HG02981 (cell line): ENCODE data around the gene SEC61G.

ENCODE experiments used
- ATAC-seq: cut with Tn5 transposase; IDR thresholded peaks from one replicate; pipeline ENCODE4 v1.9.1; 2021; ENCODE audit warnings: mild to moderate bottlenecking, moderate library complexity; ENCODE audit not compliant: unreplicated experiment

The SEC61G gene

DNA sequence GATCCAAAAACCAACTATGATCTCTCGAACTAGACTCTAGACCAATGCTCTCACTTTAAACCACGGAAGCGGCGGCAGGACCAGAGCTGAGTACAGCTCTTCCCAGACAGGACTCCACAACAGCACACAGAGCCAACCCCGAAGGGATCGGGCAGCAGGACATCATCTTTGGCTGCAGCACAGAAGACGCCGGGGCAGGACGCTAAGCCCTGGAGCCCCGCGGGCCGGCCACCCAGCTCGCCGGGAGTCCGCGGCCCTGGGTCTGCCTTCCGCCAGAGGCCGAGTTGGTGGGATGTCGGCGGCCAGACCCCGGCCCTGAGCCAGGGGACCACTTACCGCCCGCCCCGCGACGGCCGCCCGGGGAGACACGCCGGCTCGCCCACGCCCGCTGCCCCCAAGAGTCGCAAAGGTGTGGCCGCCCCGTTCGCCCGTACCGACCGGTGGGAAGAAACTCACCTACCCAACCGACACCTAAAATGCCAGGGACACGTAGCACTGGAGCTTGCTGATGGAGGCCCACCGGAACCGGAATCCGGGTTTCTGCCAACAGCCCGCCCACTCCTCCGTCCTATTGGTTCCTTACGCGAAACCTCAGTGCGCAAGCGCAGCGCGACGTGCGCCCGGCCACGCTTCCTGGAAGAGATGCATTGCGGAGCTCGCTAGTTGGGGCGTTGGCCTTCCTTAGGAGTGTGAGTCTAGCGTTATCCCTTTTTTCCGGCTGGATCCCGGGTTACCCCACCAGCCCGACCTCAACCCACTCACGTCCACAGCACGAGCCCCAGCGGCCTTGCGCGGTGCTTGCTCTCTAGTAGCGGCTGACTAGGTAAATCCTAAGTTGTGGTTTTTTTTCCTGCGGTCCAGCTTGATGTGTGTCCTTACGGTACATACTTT lies at the start of gene SEC61G:
TSS of gene SEC61G (minus strand) at position 510 of the 891 bp plus-strand sequence. CDS start 1,623 bp downstream, outside the sequence.
- ATAC-seq, result peak; percentile 95

DNA sequence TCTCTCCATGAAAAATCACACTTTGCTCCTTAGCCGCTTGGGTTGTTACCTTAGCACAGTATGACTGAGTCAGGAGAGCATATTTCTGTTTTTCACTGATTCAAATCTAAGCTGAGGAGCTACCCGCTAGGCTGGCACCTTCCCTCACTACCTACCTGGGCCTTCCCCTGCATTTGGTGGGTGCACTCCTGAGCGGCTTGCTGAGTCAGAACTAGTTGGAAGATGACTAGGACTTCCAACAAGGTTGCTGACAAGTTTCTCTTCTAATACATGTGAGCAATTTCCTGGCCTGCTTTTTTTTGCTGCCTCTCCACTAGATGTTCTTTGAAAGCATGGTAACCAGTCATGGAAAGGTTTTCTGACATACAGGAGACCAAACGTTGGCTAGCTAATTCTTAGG lies 43.8 kb upstream of the SEC61G start:
- no peak for ATAC-seq

DNA sequence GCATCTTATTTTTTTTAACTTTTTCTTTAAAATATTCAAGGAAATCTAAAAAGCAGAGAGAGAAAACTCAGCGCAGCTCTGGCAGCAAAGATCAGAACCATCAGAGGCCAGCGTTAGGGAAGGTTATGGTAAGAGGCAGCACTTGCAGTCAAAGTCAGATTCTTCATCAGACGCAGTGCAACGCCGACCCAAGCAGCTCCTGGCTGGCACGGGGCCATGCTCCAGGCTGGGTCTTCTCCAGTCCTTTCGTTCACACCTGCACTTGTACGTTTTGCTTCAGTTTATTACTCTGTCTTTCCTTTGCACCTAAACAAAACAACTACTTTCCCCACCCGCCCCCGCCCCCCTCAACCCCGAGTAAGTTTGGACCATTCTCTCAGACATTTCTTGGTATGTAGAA lies 43.1 kb upstream of the SEC61G start:
- ATAC-seq, result no peak

DNA sequence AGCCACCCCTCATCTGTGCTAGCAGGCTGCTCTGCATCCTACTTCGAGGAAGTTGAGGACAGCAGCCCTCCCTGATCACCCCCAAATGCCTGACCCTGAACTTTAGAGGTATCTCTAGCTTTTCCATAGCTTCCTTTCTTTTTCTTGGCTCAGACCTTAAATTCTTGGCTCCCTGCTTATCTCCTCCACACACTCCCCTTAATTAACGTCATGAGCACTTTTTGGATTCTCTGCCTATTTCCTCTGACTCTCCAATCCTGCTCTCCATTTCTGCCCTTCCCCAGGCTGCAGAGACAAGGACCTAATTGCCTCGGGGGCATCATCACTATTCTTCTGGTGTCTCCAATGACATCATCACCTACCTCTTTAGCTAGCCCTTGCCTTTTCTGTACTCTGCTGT lies 40.8 kb upstream of the SEC61G start:
- ATAC-seq, result no peak

DNA sequence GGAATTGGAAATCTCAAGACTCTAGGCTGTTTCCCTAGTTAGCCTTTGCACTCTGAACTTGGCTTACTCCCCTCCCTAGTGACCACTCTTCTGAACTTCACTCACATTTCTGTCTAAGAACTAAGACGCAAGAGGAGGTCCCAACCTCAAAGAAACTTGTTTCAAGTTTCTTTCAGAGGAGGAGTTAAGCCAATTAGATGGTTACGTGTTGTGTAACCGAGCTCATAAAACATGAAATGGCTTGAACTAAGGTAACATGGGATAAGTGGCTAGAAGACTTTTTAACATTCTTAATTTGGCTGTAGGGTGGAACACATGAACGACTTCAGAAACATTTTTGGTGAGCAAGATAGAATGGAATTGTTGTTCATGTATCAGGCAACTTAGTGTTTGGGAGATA lies 39.5 kb upstream of the SEC61G start:
- ATAC-seq, result no peak

DNA sequence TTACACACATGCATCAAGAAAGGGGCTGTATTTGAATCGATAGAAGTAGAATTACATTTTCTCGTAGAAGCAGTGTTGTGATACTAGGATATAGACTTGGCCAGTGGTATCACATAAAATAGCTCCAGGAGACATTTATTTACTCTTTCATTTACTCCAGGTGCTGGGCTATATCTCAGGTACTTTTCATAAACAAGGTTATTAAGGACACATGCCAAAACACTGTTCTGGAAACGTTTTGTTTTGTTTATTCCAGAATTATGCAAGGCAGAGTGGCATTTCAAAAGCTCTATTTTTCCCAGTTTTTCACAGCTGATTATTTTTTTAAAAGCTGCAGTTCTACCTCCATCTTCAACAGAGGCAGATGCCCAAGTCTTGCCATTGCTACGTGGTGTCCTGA lies 37.8 kb upstream of the SEC61G start:
- ATAC-seq, result no peak

DNA sequence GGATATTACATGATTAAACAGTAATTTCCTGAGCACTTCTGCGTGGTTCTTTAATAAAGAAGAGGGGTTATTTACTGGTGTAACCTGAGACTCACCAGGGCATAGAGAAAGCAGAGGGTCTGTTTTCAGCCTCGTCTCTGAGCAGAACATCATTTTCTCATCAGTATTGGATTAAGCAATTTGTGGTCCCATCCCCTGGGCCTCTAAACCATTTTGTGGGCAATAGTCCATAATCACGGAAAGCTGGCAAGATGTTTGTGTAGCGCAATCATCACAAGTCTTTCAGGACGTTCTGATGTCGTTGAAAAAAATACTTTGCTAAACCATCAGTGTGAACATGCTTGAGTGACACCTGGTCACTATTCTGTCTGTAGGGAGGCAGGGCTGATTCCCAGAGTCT lies 37.1 kb upstream of the SEC61G start:
- ATAC-seq, result no peak

DNA sequence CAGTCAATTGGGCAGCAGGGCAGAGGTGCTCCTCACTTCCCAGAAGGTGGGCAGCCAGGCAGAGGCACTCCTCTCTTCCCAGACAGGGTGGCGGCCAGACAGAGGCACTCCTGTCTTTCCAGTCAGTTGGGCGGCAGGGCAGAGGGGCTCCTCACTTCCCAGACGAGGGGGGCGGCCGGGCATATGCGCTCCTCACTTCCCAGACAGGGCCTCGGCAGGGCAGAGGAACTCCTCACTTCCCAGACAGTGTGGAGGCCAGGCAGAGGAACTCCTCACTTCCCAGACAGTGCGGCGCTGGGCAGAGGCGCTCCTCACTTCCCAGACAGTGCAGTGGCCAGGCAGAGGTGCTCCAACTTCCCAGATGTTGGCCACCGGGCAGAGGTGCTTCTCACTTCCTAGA lies 33.4 kb upstream of the SEC61G start:
- ATAC-seq, result no peak

DNA sequence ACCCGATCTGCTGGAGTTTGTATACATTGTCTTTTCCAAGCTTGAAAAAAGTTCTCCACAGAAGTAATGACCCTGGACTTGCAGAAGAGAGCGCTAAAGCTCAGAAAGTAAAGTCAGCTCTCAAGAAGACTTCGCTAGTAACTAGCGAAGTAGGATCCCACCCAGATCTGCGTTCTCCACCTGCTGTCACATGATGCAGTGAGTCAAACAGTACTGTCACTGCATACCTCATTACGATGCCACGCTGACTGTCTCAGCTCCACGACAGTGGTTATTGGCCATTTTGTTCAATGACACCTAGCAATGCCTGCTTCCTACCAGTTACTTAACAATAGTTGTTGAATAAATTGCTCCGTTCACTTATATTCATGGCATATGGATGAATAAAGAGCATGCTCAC lies 29.7 kb upstream of the SEC61G start:
- peak; percentile 81 for ATAC-seq

DNA sequence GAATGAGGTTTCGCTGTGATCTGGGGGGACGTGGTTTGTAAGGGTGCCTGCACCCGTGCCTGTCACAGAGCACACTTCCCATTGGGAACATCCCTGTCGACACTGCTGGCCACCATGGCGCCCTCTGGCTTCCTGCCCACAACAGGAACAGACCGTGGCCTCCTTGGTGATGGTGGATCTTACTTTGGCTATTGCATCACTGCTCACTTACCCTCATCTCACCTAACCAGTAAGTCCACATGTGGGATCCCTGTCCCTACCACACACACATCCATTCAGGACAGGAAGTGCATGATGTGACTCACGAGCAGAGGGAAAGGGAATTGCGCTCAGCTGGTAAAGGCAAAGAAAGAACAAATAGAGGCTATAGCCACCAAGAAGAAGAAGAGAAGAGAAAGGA lies 26.2 kb upstream of the SEC61G start:
- ATAC-seq, result no peak

DNA sequence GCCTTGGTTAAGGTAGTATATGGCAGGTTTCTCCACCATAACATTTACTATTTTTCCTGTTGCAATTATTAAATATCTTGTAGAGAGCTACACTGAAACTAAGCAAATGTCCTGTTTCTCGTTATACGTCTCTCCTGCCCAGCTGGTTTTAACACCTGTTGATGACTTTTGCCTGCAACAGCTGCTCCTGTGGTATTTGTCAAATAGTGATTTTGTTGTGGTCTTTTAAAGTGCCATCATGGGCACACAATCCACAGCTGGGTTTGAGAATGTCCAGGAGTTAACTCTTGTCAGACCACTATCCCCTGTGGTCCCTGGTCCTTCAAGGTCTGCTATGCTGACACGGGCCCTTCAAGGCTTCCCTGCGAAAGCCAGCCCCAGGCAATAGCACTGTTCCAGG lies 24.9 kb upstream of the SEC61G start:
- ATAC-seq, result no peak

DNA sequence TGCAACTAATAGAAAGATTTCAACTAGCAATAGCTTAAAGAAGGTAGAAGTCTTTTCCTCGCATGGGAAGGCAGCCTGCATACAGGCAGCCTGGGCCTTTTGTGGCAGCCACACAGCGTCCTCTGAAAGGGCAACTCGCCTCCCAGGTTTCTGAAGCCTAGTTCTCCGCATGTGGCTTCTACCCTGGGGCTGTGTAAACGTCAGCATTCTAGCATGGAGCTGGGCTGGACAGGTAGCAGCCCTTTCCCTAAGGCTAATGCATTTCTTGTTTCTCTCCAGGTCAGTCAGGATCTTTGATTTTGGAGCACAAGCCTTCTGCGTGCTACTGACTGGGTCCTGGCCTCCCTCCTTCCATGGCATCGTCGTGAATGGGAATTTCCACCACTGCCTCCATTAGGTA lies 23.8 kb upstream of the SEC61G start:
- no peak for ATAC-seq

DNA sequence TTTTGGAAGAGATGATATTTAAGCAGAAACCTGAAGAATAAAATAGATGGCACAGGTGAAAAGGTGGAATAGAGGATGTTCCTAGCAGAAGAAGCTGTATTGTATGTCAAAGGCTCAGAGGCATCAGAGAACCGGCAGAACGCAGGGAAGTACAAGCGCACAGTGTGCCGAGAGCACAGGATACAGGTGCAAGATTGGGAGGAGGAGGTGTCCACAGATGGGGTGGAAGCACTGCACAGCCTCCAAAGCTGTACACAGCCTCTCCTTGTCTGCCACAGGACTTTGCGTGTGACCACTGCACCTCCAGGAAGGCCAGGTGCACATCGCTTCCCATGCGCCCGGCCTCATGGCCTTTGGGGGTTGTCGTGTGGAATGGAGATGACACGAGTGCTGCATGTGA lies 23.3 kb upstream of the SEC61G start:
- no peak for ATAC-seq

DNA sequence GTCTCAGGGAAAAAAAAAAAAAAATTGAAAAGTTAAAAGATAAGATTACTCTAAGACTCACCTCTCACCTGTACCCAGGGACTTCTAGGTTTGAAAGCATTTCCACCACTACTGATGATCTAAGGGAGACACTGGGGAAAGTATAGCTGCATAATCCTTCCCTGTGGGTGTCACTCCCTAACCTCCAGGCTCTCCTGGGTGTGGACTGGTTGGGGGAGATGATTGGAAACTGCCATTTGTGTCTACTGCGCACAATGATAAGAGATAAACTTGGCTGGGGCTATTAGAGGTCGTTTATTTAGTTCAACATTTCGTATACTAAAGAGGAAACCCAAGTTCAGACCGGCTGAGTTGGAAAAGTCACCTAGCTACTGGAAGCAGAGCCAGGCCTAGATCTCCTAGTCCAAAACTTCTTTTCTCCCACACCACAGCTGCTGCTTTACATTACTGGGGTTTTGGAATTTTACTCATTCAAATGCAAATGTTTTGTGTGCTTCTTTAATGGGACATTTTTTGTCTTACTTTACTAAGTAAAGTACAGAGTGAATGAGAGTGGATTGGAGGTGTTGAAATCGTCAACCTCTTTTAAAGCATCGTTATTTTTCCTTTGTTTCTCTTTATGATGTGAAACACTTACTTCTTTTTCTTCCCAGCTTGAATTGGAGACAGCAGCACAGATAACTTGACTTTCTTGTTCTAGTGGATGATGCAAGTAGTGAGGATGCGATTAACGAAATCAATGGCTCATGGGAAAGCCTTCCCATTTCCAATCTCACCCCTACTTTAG lies 22.3 kb upstream of the SEC61G start:
- ATAC-seq, result no peak

DNA sequence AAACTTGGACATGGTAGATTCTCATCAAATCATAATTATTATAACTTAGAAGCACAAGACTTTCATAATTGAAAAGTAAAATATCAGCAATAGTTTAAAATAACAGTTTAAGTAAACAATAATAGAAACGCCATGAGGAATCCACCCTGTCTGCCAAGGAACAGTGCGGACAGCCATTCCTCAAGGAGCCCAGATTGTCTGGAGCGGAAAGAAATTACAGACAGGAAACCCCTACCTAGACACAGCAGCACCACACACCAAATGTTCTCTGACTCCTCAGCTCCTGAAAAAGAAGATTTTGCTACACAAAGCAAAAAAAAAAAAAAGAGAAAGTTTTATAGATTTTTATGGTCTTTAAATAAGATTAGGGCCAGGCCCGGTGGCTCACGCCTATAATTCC lies 21.5 kb upstream of the SEC61G start:
- ATAC-seq, result no peak

DNA sequence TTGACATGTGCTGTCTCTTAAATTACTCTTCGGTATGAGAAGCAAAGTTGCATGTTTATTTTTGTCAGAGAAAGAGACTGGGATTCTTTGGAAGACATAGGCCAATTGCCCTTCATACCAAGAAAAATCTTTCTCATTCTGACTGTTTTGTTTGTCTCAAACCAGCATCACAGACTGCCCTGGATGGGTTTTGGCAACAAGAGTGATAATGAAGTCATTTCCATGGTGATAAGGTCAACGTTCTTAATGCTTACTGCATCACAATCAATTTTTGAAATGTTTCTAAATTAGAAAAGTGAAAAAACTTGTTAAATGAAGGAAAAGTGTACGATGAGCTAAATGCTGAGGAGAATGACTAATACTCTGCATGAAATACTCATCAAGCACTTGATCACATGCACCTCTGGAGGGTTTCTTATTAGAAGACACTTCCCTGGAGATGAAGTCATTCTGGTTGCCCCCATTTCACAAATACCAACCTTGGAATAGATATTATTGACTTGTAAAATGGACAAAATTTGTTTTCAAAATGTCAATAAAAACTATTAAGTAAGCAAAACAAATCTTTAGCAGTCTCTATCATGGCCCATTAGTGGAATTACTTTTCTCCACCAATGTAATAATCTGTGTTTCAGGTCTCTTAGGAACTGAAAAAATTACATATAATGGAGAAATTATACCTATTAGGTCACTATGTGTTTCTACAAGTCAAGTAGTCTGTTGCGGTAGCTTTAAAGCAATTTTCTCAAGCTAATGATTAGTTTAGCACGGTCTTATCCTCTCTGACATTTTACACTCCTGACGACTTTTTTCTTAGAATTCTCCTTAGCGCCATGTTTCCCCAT lies 19.9 kb upstream of the SEC61G start:
- ATAC-seq, result no peak

DNA sequence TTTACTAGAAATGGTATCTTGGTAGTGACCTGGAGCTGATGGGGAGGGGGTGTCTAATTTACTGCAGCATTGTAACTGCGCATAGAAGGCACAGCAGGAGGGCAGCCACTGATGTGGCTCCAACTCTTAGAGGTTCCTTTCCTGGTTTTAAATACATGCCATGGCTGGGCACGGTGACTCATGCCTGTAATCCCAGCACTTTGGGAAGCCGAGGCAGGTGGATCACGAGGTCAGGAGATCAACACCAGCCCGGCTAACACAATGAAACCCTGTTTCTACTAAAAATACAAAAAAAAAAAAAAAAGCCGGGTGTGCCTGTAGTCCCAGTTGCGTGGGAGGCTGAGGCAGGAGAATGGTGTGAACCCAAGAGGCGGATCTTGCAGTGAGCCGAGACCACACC lies 19.2 kb upstream of the SEC61G start:
- no peak for ATAC-seq

DNA sequence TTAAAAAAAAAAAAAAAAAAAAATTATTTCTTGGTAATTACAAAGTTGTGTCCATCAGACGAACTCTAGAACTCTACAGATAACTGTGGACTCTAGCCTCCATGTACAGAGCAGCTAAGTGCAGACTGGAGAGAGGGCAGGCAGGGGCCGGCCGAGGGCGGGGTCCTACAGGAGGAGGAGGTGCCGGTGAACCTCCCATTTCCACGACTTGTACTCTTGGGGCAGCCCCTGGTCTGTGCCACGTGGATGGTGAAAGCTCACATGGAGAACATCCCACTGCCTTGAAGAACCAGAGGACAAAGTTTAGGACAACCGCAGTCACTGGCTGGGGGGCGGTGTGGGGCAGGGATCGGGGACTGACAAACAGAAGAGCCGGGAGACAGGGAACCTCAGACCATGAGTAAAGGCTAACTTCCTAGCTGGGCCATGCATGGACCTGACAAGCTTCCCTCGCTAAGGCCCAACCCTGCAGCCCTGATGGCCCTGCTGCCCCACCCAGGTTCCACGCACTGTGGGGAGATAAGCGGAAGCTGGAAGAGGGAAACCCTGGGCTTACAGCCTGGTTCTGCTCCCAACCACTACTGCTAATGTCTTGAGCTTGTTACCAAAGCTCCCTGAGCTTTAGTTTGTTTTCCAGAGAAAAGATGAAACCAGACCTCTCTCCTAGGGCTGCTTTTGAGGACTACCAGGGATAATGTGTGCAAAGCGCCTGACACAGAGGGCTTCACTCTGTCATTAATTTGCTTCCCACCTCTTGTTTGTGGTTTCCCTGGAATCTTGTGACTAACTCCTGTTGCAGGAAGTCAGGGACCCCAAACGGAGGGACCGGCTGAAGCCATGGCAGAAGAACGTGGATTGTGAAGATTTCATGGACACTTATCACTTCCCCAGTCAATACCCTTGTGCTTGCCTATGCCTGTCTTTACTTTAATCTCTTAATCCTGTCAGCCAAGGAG lies 16.1 kb upstream of the SEC61G start:
- ATAC-seq, result no peak

DNA sequence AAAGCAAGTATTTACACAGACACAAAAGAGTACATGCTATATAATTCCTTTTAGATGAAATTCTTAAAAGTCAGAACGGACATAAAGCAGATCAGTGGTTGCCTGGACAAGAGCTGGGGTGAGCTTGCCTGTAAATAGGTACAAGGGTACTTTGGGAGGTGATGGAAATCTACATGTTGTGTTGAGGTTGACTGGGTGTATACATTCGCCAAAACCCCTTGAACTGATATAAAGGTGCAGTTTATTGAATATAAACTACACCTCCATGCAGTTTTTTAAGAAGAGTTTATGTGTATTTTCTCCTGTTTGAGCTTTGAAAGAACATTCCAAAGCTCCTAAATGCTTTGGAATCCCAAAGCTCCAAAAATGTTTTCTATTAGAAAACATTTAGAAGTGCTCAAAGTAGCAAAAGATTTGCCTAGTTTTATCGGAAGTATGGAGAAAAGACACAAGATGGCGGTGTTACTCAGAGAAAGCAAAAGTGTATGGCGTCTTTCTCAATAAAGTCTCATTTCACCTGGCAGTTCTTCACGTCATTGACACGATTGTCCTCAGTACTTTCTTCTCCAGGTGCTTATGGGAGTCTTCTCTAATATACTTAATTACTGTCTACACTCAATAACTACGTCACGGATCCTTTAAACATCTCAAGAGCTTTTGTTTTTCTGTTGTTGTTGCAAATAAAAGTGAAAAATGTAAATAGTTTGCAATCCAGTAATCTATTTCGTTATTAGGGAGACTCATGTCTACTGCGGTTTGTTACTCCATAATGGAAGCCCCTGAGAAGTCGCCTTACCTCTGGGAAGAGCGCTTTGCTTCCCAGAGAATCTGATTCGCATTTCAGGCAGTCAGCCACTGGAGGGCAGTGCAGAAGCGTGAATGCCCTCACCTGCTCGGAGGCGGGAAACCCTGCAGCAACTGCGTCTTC lies 14.7 kb upstream of the SEC61G start:
- ATAC-seq, result peak; percentile 91
